PFSK-1 (cell line): ENCODE data around the gene CDH24.

Experiments
- FOXP2 ChIP-seq: optimal IDR thresholded peaks from 2 replicates; pipeline ENCODE3; 2011; ENCODE audit warnings: borderline replicate concordance, control low read depth, inconsistent platforms; ENCODE audit not compliant: insufficient read depth; ENCODE audit errors: extremely low read length, extremely low read depth
- POLR2AphosphoS5 ChIP-seq: IDR thresholded peaks from 2 replicates; pipeline ENCODE4 v1.6.1; 2012; ENCODE audit warnings: low read depth, mild to moderate bottlenecking, control low read depth, low read length, moderate library complexity
- REST ChIP-seq, 2 experiments: IDR thresholded peaks; 2 replicates each; pipeline versions ENCODE4 v1.6.1 to v1.8.0; 2011 to 2012; ENCODE audit warnings: low read depth in 2 of 2, low read length in 2 of 2, control low read depth in 1 of 2, inconsistent platforms in 1 of 2, mild to moderate bottlenecking in 1 of 2, moderate library complexity in 1 of 2; ENCODE audit not compliant: insufficient read depth in 1 of 2
- SIN3A ChIP-seq: IDR thresholded peaks from 2 replicates; pipeline ENCODE4 v1.6.1; 2012; ENCODE audit warnings: mild to moderate bottlenecking, low read length, moderate library complexity, borderline replicate concordance; ENCODE audit not compliant: insufficient read depth
- TAF1 ChIP-seq: IDR thresholded peaks from 2 replicates; pipeline ENCODE4 v1.6.1; 2012; ENCODE audit warnings: low read length, control low read depth, borderline replicate concordance; ENCODE audit not compliant: insufficient read depth

- TF ChIP-seq POLR2AphosphoS5 (no peak), SIN3A (no peak), REST (IDR thresholded peaks at IDR 0.05; ENCODE audit: insufficient read depth in 1 of 2, low read depth in 2 of 2, low read length in 2 of 2) (no peak), TAF1 (no peak), FOXP2 (no peak)
Observed at GRCh38 chr14:23033801-23034497, 23.4 kb downstream of the CDH24 start.
